ENCODE measurements around the gene ARL4C.

DNA sequence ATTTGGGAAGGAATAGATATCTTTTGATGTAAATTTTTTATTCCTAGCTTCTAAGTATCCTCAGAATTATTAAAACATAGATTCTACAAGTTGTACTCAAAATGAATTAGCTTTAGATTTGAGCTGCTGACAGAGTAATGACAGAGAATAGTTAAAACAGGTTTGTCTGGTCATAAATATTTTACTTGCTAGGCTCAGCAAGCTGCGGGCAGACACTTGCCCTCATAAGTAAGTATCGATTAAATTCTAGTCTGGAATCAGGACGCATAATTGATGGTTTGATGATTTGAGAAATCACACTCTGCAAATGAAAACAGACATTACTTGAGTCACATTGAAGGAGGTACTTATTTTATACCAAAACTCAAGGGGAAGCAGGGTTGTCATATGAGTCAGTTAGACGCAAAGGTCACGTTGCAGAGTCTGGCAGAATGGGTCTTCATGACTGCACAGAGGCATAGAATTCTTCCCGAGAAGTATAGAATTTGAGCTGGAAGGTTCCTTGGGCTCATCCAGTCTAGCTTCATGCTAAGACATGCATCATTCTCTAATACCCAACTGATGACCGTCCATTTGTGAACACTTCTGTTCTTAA is 27.5 kb downstream of the ARL4C start:
- TF ChIP-seq POLR2A (IDR thresholded peaks at IDR 0.05; ENCODE audit: low read length) (no peak), CHD2 (IDR thresholded peaks at IDR 0.05; ENCODE audit: low read length, partially characterized antibody) (no peak)
- TF ChIP-seq, protein P1, sequence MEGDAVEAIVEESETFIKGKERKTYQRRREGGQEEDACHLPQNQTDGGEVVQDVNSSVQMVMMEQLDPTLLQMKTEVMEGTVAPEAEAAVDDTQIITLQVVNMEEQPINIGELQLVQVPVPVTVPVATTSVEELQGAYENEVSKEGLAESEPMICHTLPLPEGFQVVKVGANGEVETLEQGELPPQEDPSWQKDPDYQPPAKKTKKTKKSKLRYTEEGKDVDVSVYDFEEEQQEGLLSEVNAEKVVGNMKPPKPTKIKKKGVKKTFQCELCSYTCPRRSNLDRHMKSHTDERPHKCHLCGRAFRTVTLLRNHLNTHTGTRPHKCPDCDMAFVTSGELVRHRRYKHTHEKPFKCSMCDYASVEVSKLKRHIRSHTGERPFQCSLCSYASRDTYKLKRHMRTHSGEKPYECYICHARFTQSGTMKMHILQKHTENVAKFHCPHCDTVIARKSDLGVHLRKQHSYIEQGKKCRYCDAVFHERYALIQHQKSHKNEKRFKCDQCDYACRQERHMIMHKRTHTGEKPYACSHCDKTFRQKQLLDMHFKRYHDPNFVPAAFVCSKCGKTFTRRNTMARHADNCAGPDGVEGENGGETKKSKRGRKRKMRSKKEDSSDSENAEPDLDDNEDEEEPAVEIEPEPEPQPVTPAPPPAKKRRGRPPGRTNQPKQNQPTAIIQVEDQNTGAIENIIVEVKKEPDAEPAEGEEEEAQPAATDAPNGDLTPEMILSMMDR (IDR thresholded peaks at IDR 0.05) = no peak
- TF ChIP-seq, protein P2, sequence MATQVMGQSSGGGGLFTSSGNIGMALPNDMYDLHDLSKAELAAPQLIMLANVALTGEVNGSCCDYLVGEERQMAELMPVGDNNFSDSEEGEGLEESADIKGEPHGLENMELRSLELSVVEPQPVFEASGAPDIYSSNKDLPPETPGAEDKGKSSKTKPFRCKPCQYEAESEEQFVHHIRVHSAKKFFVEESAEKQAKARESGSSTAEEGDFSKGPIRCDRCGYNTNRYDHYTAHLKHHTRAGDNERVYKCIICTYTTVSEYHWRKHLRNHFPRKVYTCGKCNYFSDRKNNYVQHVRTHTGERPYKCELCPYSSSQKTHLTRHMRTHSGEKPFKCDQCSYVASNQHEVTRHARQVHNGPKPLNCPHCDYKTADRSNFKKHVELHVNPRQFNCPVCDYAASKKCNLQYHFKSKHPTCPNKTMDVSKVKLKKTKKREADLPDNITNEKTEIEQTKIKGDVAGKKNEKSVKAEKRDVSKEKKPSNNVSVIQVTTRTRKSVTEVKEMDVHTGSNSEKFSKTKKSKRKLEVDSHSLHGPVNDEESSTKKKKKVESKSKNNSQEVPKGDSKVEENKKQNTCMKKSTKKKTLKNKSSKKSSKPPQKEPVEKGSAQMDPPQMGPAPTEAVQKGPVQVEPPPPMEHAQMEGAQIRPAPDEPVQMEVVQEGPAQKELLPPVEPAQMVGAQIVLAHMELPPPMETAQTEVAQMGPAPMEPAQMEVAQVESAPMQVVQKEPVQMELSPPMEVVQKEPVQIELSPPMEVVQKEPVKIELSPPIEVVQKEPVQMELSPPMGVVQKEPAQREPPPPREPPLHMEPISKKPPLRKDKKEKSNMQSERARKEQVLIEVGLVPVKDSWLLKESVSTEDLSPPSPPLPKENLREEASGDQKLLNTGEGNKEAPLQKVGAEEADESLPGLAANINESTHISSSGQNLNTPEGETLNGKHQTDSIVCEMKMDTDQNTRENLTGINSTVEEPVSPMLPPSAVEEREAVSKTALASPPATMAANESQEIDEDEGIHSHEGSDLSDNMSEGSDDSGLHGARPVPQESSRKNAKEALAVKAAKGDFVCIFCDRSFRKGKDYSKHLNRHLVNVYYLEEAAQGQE (IDR thresholded peaks at IDR 0.05) = no peak
